SH-SY5Y (cell line): ENCODE results near the gene RCE1.
A peak's percentile ranks its signal among the peaks of the same experiment; 100 is the strongest.

Experiments
- GATA2 ChIP-seq: IDR thresholded peaks from 2 replicates; pipeline ENCODE4 v1.6.1; 2011; ENCODE audit warnings: mild to moderate bottlenecking, low read depth, low read length
- GATA3 ChIP-seq: IDR thresholded peaks from 2 replicates; pipeline ENCODE4 v1.6.1; 2011; ENCODE audit warnings: low read depth, mild to moderate bottlenecking, low read length, moderate library complexity

The RCE1 gene

GRCh38 chr11:66880496-66881450 lies 37.5 kb downstream of the RCE1 start:
- TF ChIP-seq GATA3 (no peak), GATA2 (no peak)

- no peak for TF ChIP-seq GATA3
- no peak for TF ChIP-seq GATA2
These were observed 38.2 kb downstream of the RCE1 start for GRCh38 chr11:66881451-66881835.

- TF ChIP-seq GATA2 (no peak), GATA3 (no peak)
These were observed 38.7 kb downstream of the RCE1 start for GRCh38 chr11:66881927-66882452.

- TF ChIP-seq GATA2 (no peak), GATA3 (no peak)
These were observed 39.3 kb downstream of the RCE1 start for GRCh38 chr11:66882561-66883015.

- no peak for TF ChIP-seq GATA3
- TF ChIP-seq GATA2: no peak
These were observed 40.0 kb downstream of the RCE1 start for GRCh38 chr11:66883016-66883965.

GRCh38 chr11:66884443-66884842 lies 41.2 kb downstream of the RCE1 start:
- no peak for TF ChIP-seq GATA2
- no peak for TF ChIP-seq GATA3

GRCh38 chr11:66885469-66885868 lies 42.2 kb downstream of the RCE1 start:
- no peak for TF ChIP-seq GATA3
- no peak for TF ChIP-seq GATA2

- no peak for TF ChIP-seq GATA3
- TF ChIP-seq GATA2: peak; percentile 33; the same call in 1 of the 2 replicates
These were observed 42.8 kb downstream of the RCE1 start for GRCh38 chr11:66885950-66886440.

GRCh38 chr11:66886671-66887221 lies 43.5 kb downstream of the RCE1 start:
- TF ChIP-seq GATA3: no peak
- no peak for TF ChIP-seq GATA2

GRCh38 chr11:66887526-66887925 lies 44.3 kb downstream of the RCE1 start:
- TF ChIP-seq GATA2: no peak
- no peak for TF ChIP-seq GATA3

GRCh38 chr11:66888282-66888681 lies 45.0 kb downstream of the RCE1 start:
- TF ChIP-seq GATA3 (no peak), GATA2 (no peak)

GRCh38 chr11:66889960-66890359 lies 46.7 kb downstream of the RCE1 start:
- TF ChIP-seq GATA3 (no peak), GATA2 (no peak)

GRCh38 chr11:66891851-66892660 lies 48.8 kb downstream of the RCE1 start:
- TF ChIP-seq GATA3: no peak
- TF ChIP-seq GATA2: no peak

- TF ChIP-seq GATA3 (no peak), GATA2 (no peak)
These were observed 49.7 kb downstream of the RCE1 start for GRCh38 chr11:66892911-66893310.
